Measurements from ENCODE around the gene ALDH8A1.
"Not testable (repeated sequence)": the region's sequence is repeated elsewhere in the genome, so short reads cannot be mapped to it uniquely, and the experiment has no call there.

The ALDH8A1 gene

GRCh38 chr6:134902074-134902861 lies 47.6 kb downstream of the ALDH8A1 start:
- H3K4me1 ChIP-seq (ENCODE audit: control insufficient read depth, insufficient read depth, low read length) = no peaks in the 10 kb centered on the region
- H3K9ac ChIP-seq (ENCODE audit: low read length) = no peak overlapping the region
- no peaks in the 10 kb centered on the region for H3K36me3 ChIP-seq (ENCODE audit: control insufficient read depth, insufficient read depth, low read length)
- H3K4me3 ChIP-seq (ENCODE audit: low read length) = no peak overlapping the region
- H3K27ac ChIP-seq (ENCODE audit: low read depth, low read length) = no peak overlapping the region
- H3K27me3 ChIP-seq (ENCODE audit: control insufficient read depth, insufficient read depth, low read length) = no peaks in the 10 kb centered on the region

DNA sequence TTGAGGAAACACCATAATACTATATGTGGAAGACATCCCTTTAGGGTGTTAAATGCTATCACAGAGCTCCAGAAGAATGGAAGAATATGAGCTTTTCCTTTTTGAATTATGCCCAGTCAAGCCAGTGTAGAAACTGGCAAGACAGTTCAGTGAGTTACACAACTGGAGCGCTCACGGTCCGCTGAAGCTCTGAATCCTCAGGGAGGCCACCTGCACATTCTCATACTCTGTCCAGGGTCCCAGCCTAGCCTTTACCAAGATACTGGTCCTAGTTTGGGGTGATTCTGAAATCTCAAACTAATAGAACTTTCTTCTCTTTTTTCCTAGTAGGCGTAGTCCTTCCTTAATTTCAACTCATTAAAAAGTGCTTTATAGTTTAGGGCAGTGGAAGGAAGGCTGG lies 51.3 kb downstream of the ALDH8A1 start:
- no peaks in the 10 kb centered on the region for H3K27me3 ChIP-seq (ENCODE audit: control insufficient read depth, insufficient read depth, low read length)
- H3K36me3 ChIP-seq (ENCODE audit: control insufficient read depth, insufficient read depth, low read length) = no peaks in the 10 kb centered on the region
- no peaks in the 10 kb centered on the region for H3K4me1 ChIP-seq (ENCODE audit: control insufficient read depth, insufficient read depth, low read length)
- no peak overlapping the region for H3K4me3 ChIP-seq (ENCODE audit: low read length)
- H3K9ac ChIP-seq (ENCODE audit: low read length) = no peak overlapping the region
- no peak overlapping the region for H3K27ac ChIP-seq (ENCODE audit: low read depth, low read length)

GRCh38 chr6:134898166-134898565 lies 51.7 kb downstream of the ALDH8A1 start:
- H3K4me3 ChIP-seq (ENCODE audit: low read length); H3K27ac ChIP-seq (ENCODE audit: low read depth, low read length); H3K27me3 ChIP-seq (ENCODE audit: control insufficient read depth, insufficient read depth, low read length); H3K9ac ChIP-seq (ENCODE audit: low read length); H3K36me3 ChIP-seq (ENCODE audit: control insufficient read depth, insufficient read depth, low read length); H3K4me1 ChIP-seq (ENCODE audit: control insufficient read depth, insufficient read depth, low read length): not testable (repeated sequence)

- Histone ChIP-seq H3K27ac (ENCODE audit: low read depth, low read length) (no peak overlapping the region), H3K27me3 (ENCODE audit: control insufficient read depth, insufficient read depth, low read length) (no peaks in the 10 kb centered on the region), H3K9ac (ENCODE audit: low read length) (no peak overlapping the region), H3K4me1 (ENCODE audit: control insufficient read depth, insufficient read depth, low read length) (no peaks in the 10 kb centered on the region), H3K36me3 (ENCODE audit: control insufficient read depth, insufficient read depth, low read length) (no peaks in the 10 kb centered on the region), H3K4me3 (ENCODE audit: low read length) (no peak overlapping the region)
These were observed 53.0 kb downstream of the ALDH8A1 start for GRCh38 chr6:134896910-134897309.

GRCh38 chr6:134894800-134895199 lies 55.1 kb downstream of the ALDH8A1 start:
- Histone ChIP-seq H3K27me3 (ENCODE audit: control insufficient read depth, insufficient read depth, low read length) (no peaks in the 10 kb centered on the region), H3K27ac (ENCODE audit: low read depth, low read length) (no peak overlapping the region), H3K36me3 (ENCODE audit: control insufficient read depth, insufficient read depth, low read length) (no peaks in the 10 kb centered on the region), H3K4me1 (ENCODE audit: control insufficient read depth, insufficient read depth, low read length) (no peaks in the 10 kb centered on the region), H3K9ac (ENCODE audit: low read length) (no peak overlapping the region), H3K4me3 (ENCODE audit: low read length) (no peak overlapping the region)

DNA sequence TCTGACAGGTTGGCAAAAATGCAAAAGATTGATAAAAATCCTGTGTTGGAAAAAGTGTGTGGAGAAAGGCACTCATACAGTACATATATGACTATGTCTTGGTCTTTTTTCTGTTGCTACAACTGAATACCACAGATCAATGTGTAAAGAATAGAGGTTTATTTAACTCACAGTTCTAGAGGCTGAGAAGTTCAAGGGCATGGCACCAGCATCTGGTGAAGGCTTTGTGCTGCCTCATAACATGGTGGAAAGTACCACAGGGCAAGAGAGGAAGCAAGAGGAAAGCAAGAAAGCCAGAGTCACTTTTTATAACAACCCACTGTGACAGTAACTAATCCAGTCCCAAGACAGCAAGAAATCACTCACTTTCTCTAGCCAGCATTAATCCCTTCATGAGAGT lies 57.5 kb downstream of the ALDH8A1 start:
- H3K4me3 ChIP-seq (ENCODE audit: low read length) = no peak overlapping the region
- no peaks in the 10 kb centered on the region for H3K36me3 ChIP-seq (ENCODE audit: control insufficient read depth, insufficient read depth, low read length)

GRCh38 chr6:134891633-134892032 lies 58.3 kb downstream of the ALDH8A1 start:
- Histone ChIP-seq H3K36me3 (ENCODE audit: control insufficient read depth, insufficient read depth, low read length) (no peaks in the 10 kb centered on the region), H3K4me3 (ENCODE audit: low read length) (no peak overlapping the region), H3K27me3 (ENCODE audit: control insufficient read depth, insufficient read depth, low read length) (no peaks in the 10 kb centered on the region), H3K27ac (ENCODE audit: low read depth, low read length) (no peak overlapping the region), H3K4me1 (ENCODE audit: control insufficient read depth, insufficient read depth, low read length) (no peaks in the 10 kb centered on the region), H3K9ac (ENCODE audit: low read length) (no peak overlapping the region)

More for the DNA sequence above, 57.5 kb downstream of the ALDH8A1 start:
- Histone ChIP-seq H3K9ac (ENCODE audit: low read length) (no peak overlapping the region), H3K27me3 (ENCODE audit: control insufficient read depth, insufficient read depth, low read length) (no peaks in the 10 kb centered on the region), H3K27ac (ENCODE audit: low read depth, low read length) (no peak overlapping the region), H3K4me1 (ENCODE audit: control insufficient read depth, insufficient read depth, low read length) (no peaks in the 10 kb centered on the region)

- Histone ChIP-seq H3K36me3 (ENCODE audit: control insufficient read depth, insufficient read depth, low read length) (no peaks in the 10 kb centered on the region), H3K27me3 (ENCODE audit: control insufficient read depth, insufficient read depth, low read length) (no peaks in the 10 kb centered on the region), H3K27ac (ENCODE audit: low read depth, low read length) (no peak overlapping the region), H3K9ac (ENCODE audit: low read length) (no peak overlapping the region), H3K4me1 (ENCODE audit: control insufficient read depth, insufficient read depth, low read length) (no peaks in the 10 kb centered on the region), H3K4me3 (ENCODE audit: low read length) (no peak overlapping the region)
These were observed 61.6 kb downstream of the ALDH8A1 start for GRCh38 chr6:134888316-134888715.

- Histone ChIP-seq H3K9ac (ENCODE audit: low read length) (no peak overlapping the region), H3K36me3 (ENCODE audit: control insufficient read depth, insufficient read depth, low read length) (no peaks in the 10 kb centered on the region), H3K27me3 (ENCODE audit: control insufficient read depth, insufficient read depth, low read length) (no peaks in the 10 kb centered on the region), H3K4me3 (ENCODE audit: low read length) (no peak overlapping the region), H3K27ac (ENCODE audit: low read depth, low read length) (no peak overlapping the region), H3K4me1 (ENCODE audit: control insufficient read depth, insufficient read depth, low read length) (peaks cover 4% of the 10 kb centered on the region)
These were observed 65.1 kb downstream of the ALDH8A1 start for GRCh38 chr6:134884752-134885151.

DNA sequence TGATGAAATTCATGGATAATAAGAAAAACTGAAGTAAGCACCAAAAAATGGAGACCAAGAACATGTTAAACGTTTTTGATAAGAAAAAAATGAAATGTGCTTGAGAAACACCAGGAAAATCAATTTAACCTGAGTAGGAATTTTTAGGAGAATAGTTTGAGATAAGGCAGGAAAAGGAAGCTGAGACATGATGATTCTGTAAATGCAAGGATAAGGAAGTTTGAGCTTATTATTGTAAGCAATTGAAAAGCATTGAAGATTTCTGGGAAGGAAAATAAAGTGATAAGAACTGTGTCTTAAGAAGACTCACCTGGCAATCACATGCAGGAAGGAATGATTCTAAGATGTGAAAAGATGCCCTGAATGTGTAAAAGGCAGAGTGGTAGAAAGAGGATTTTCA lies 66.6 kb downstream of the ALDH8A1 start:
- no peak overlapping the region for H3K9ac ChIP-seq (ENCODE audit: low read length)
- H3K27ac ChIP-seq (ENCODE audit: low read depth, low read length) = no peak overlapping the region
- H3K36me3 ChIP-seq (ENCODE audit: control insufficient read depth, insufficient read depth, low read length) = no peaks in the 10 kb centered on the region
- peaks cover 4% of the 10 kb centered on the region for H3K4me1 ChIP-seq (ENCODE audit: control insufficient read depth, insufficient read depth, low read length)
- no peaks in the 10 kb centered on the region for H3K27me3 ChIP-seq (ENCODE audit: control insufficient read depth, insufficient read depth, low read length)
- H3K4me3 ChIP-seq (ENCODE audit: low read length) = no peak overlapping the region

DNA sequence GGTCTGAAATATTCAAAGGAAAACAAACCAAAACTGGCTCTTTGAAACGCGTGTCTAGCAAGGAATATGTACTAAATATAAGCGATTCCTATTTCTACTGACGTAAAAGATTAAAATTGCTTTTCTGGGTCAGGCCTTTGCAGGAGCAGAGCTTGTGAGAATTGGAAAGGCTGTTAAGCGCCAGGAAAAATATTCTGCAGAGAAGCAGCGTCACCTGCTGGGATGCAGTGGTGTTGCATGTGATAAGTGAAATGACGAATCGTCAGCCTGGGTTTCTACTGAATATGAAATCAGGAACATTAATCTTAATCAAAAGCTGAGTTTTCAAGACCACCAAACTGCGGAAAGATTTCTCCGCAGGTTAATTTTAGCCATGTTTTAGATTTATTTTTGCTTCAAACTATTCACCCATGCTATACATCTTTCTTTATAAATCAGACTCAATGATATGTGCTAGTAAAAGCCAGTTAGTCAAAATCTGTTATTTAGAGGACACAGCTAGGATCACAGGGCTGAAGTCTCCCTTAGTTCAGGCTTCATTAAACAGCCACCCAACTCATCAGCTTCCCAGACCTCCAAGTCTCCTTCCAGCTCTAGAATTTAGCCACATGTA lies 67.4 kb downstream of the ALDH8A1 start:
- Histone ChIP-seq H3K36me3 (ENCODE audit: control insufficient read depth, insufficient read depth, low read length) (no peaks in the 10 kb centered on the region), H3K9ac (ENCODE audit: low read length) (no peak overlapping the region), H3K4me1 (ENCODE audit: control insufficient read depth, insufficient read depth, low read length) (peaks cover 4% of the 10 kb centered on the region), H3K4me3 (ENCODE audit: low read length) (no peak overlapping the region), H3K27ac (ENCODE audit: low read depth, low read length) (no peak overlapping the region), H3K27me3 (ENCODE audit: control insufficient read depth, insufficient read depth, low read length) (no peaks in the 10 kb centered on the region)

DNA sequence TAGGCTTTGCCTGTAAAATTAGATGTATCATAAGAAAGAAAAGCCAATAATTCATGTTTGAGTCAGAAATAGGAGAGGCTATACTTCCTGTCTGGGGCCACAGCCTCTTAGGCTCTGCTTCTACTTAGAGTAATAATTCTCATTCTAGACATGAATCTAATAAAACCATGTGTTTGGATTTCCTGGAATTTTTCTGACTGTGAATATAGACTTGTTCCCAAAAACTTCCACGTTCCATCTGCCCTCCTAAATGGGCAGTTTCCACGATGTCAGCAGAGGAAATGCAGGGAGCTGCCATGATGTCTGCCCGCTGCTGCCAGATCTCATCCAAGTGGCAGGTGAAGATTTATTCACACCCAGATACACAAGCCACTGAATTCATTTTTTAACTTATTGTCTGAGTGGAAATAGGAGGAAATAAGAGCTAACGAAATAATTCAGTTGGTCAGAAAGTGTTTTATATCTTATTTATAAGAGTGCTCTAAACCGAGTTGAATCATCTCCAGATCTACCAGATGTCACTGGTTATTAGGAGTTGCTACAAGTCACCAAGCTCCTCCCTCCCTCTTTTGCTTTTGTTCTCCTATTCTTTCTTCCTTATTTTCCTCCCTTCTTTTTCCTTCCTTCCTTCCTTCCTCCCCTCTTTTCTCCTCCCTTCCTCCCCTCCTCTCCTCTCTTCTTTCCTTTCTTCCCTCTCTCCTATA lies 69.3 kb downstream of the ALDH8A1 start:
- Histone ChIP-seq H3K4me1 (ENCODE audit: control insufficient read depth, insufficient read depth, low read length) (peaks cover 4% of the 10 kb centered on the region), H3K27me3 (ENCODE audit: control insufficient read depth, insufficient read depth, low read length) (no peaks in the 10 kb centered on the region), H3K9ac (ENCODE audit: low read length) (no peak overlapping the region), H3K27ac (ENCODE audit: low read depth, low read length) (no peak overlapping the region), H3K36me3 (ENCODE audit: control insufficient read depth, insufficient read depth, low read length) (no peaks in the 10 kb centered on the region), H3K4me3 (ENCODE audit: low read length) (no peak overlapping the region)

Measured in rectal smooth muscle tissue (tissue), 1 donor.